Measurements from ENCODE around the gene OR10V1. TPM values are rescaled to one million over a fixed set of nuclear protein-coding genes. Genes with fewer than 3 reads are reported as not detected.

Gene OR10V1
- total and polyA plus RNA-seq, 2 experiments from 2014 or later = not detected

Other genes with a start within 250 kb of the OR10V1 start
- not detected in 2 replicates for gene OR4D10, start 240.5 kb downstream of the OR10V1 start, total RNA-seq (2014; rRNA removed; shearing (Covaris generic))
- not detected in 2 replicates for gene OR4D10, start 240.5 kb downstream of the OR10V1 start, polyA plus RNA-seq (2016; fragmentation: Nextera tagmentation; extraction: Ambion mirVana)
- gene OR4D11, start 210.3 kb downstream of the OR10V1 start, total RNA-seq (2014; rRNA removed; shearing (Covaris generic)) = not detected in 2 replicates
- gene OR4D11, start 210.3 kb downstream of the OR10V1 start, polyA plus RNA-seq (2016; fragmentation: Nextera tagmentation; extraction: Ambion mirVana) = not detected in 2 replicates
- not detected in 2 replicates for gene OR4D9, start 202.3 kb downstream of the OR10V1 start, total RNA-seq (2014; rRNA removed; shearing (Covaris generic))
- not detected in 2 replicates for gene OR4D9, start 202.3 kb downstream of the OR10V1 start, polyA plus RNA-seq (2016; fragmentation: Nextera tagmentation; extraction: Ambion mirVana)
- 35.7 and 39.3 TPM in 2 replicates for gene OSBP, start 98.1 kb downstream of the OR10V1 start, total RNA-seq (2014; rRNA removed; shearing (Covaris generic))
- 11.0 and 13.1 TPM in 2 replicates for gene OSBP, start 98.1 kb downstream of the OR10V1 start, polyA plus RNA-seq (2016; fragmentation: Nextera tagmentation; extraction: Ambion mirVana)
- gene PATL1, start 44.8 kb downstream of the OR10V1 start, total RNA-seq (2014; rRNA removed; shearing (Covaris generic)) = 19.6 and 20.8 TPM in 2 replicates
- 12.3 and 12.9 TPM in 2 replicates for gene PATL1, start 44.8 kb downstream of the OR10V1 start, polyA plus RNA-seq (2016; fragmentation: Nextera tagmentation; extraction: Ambion mirVana)
- 47.9 and 65.5 TPM in 2 replicates for gene STX3, start 41.5 kb upstream of the OR10V1 start, total RNA-seq (2014; rRNA removed; shearing (Covaris generic))
- gene STX3, start 41.5 kb upstream of the OR10V1 start, polyA plus RNA-seq (2016; fragmentation: Nextera tagmentation; extraction: Ambion mirVana) = 19.0 and 20.0 TPM in 2 replicates
- 74.8 and 77.4 TPM in 2 replicates for gene MRPL16, start 96.9 kb upstream of the OR10V1 start, total RNA-seq (2014; rRNA removed; shearing (Covaris generic))
- gene MRPL16, start 96.9 kb upstream of the OR10V1 start, polyA plus RNA-seq (2016; fragmentation: Nextera tagmentation; extraction: Ambion mirVana) = 149 and 176 TPM in 2 replicates
- not detected in 2 replicates for gene CBLIF, start 131.7 kb upstream of the OR10V1 start, total RNA-seq (2014; rRNA removed; shearing (Covaris generic))
- gene CBLIF, start 131.7 kb upstream of the OR10V1 start, polyA plus RNA-seq (2016; fragmentation: Nextera tagmentation; extraction: Ambion mirVana) = not detected in 2 replicates
- not detected in 2 replicates for gene TCN1, start 152.6 kb upstream of the OR10V1 start, total RNA-seq (2014; rRNA removed; shearing (Covaris generic))
- gene TCN1, start 152.6 kb upstream of the OR10V1 start, polyA plus RNA-seq (2016; fragmentation: Nextera tagmentation; extraction: Ambion mirVana) = not detected in 2 replicates
- gene OOSP3, start 164.9 kb upstream of the OR10V1 start, total RNA-seq (2014; rRNA removed; shearing (Covaris generic)) = not detected in 2 replicates
- 0.35 TPM in 1 of 2 replicates, not detected in the other for gene OOSP3, start 164.9 kb upstream of the OR10V1 start, polyA plus RNA-seq (2016; fragmentation: Nextera tagmentation; extraction: Ambion mirVana)
- gene OOSP1, start 224.6 kb upstream of the OR10V1 start, total RNA-seq (2014; rRNA removed; shearing (Covaris generic)) = not detected in 2 replicates
- not detected in 2 replicates for gene OOSP1, start 224.6 kb upstream of the OR10V1 start, polyA plus RNA-seq (2016; fragmentation: Nextera tagmentation; extraction: Ambion mirVana)